ENCODE data around the gene CHADL.
A peak's percentile ranks its signal among the peaks of the same experiment; 100 is the strongest.
"Not testable (repeated sequence)": the region's sequence is repeated elsewhere in the genome, so short reads cannot be mapped to it uniquely, and the experiment has no call there.

The CHADL gene, protein sequence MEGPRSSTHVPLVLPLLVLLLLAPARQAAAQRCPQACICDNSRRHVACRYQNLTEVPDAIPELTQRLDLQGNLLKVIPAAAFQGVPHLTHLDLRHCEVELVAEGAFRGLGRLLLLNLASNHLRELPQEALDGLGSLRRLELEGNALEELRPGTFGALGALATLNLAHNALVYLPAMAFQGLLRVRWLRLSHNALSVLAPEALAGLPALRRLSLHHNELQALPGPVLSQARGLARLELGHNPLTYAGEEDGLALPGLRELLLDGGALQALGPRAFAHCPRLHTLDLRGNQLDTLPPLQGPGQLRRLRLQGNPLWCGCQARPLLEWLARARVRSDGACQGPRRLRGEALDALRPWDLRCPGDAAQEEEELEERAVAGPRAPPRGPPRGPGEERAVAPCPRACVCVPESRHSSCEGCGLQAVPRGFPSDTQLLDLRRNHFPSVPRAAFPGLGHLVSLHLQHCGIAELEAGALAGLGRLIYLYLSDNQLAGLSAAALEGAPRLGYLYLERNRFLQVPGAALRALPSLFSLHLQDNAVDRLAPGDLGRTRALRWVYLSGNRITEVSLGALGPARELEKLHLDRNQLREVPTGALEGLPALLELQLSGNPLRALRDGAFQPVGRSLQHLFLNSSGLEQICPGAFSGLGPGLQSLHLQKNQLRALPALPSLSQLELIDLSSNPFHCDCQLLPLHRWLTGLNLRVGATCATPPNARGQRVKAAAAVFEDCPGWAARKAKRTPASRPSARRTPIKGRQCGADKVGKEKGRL

DNA sequence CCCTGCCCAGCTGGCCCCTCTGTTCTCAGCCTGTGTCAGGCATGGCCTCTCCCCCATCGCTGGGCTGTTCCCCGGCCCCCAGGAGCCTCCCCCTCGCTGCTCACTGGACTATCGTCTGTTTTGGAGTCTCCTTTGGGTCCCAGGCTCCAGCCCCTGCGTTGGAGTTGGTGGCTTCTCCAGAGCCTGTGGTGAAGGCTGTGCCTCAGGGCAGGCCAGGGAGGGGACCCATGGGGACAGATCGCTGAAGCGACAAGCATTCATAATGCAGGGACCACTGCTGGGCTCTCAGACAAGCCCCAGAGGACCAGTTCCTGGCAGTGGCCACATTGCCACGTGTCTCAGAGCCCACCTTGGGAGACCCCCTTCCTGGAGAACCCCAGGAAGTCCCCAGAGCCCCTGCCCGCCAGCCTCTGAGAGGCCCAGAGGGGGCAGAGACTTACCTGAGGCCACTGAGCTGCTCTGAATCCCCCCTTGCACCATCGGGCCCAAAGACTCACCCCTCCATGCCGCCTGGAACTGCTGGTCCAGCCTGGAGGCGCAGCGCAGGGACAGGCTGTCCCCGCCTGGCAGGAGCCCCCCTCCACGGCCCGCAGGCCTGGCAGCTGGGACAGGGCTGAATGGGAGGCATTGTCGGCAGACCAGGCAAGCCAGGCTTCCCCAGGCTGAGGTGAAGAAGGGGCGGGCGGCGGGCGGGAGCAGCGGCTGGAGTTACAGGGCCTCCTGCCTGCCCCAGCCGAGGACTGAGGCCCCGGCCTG is at the start of gene CHADL:
TSS of gene CHADL (minus strand) at position 555 of the 756 bp plus-strand sequence. CDS start at position 505, 50 bp downstream.
- DNase-seq (ENCODE audit: low read depth, low spot score): no peak

DNA sequence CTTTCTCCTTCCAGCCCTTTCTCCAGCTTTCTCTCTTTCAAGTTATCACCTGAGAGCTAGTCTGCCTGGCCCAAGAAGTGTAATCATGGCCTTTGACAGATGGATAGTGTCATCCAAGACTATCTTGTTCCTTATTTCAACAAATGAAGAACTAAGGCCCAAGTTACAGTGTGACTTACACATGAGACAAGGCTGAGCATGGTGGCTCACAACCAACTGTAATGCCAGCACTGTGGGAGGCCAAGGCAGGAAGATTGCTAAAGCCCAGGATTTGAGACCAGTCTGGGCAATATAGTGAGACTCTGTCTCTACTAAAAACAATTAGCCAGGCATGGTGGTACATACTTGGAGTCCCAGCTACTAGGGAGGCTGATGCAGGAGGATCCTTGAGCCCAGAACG is 48.9 kb upstream of the CHADL start:
- DNase-seq (ENCODE audit: low read depth, low spot score): no peak

DNA sequence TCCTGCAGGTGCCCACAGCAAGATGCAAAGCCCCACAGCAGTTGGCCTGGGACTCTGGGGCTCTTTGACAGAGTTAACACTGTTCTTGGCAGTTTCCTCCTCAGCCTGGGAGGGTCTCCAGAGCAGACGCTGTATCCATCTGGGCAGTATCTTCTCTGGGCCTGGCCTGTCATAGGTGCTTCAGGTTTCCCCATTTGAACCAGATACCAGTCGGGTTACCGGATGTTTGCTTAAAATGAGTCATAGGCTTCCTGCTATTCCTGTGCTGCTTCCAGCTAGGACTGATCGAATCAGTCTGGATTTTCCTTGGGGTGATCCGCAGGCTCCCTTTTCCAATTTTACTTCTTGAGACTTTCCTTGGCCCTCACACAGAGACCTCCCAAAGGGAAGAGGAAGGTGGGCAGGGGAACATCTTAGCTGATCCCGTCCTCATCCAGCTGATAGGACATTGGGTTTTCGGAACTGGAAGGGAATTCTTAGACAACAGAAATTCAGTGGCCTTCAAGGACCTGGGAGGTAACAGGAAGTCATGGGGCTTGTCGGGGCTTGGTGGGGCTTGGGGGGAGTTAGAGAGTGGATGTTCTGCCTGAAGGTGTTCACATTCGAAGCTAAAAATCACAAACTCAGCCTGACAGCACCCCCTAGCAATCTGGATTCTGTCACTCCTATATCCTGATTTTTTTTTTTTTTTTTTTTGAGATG is 47.7 kb upstream of the CHADL start:
- no peak for DNase-seq (ENCODE audit: low read depth, low spot score)

DNA sequence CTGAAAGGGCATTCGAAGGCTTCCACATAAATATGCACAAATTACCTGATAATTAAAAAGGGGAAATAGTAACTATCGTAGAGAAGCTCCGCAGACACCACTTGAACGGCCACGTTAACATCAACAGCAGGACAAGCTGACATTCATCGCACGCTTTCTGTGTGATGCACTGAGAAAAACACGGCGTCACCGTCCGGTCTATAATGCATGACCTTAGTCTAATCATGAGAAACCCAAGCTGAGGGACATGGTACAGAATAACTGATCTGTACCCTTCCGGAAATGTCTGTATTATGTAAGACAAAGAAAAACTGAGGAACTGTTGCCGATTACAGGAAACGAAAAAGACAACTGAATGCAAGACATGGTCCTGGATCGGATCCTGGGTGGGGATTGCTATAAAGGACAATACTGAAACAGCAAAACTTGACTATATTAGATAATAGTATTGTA is 45.9 kb upstream of the CHADL start:
- DNase-seq (ENCODE audit: low read depth, low spot score): no peak

DNA sequence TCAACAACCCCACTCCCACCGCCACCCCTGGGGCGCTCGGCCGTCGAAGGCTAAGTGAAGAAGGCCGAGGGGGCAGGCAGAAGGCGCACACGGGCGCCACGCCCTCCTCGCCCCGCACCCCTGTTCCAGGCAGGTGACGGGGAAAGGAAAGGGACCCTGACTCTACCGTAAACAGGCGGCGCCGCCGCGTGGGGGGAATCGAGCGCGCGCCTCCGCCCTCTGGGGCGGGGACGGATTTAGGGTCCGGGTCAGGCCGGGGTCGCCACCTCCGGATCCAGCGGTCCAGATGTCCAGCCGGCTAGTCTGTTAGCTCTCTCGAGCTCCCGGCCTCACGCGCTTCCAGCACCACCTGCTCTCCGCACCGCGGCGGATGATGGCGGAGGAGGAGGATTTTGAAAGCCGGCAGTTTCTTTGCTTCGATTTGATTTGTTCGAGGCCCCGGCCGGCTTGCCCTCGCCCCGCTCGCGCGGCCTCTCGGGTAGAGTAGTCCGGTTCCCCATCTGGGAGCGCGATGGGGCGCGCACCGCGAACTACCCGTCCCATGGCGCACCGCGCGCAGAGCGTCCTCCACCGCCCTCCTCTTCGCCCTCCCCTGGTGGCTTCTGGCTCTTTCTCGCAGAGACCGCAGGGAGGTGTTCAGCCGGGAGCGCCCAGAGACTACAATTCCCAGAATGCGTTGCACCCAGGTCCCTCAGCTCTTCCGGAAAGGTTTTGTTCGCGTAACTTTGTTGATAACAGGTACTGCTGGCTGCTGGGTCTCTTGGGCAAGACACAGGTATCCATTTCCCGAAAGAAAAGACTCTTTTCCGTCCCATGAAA is 45.3 kb upstream of the CHADL start, which contains the start of gene RANGAP1:
TSS of gene RANGAP1 (minus strand) at position 368 of the 819 bp plus-strand sequence. CDS start 5,143 bp downstream, outside the sequence.
- DNase-seq (ENCODE audit: low read depth, low spot score): peak; percentile 96

DNA sequence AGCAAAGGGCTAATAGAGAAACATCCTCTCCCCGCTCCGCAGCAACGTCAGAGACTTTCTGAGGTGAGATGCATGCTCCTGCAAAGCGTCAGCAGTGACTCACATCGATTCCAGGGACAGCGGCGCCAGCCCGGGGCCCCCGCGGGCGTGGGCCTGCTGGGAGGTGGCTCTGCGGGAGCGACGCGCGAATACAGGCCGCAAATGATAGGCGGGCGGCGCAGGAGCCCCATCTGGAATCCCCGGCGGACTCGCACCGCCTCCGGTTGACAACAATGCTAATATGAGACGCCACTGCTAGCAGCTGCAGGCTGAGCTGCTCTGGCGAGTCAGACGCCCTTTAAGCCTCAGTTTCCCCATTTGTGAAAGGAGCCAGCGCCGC is 44.7 kb upstream of the CHADL start:
- DNase-seq (ENCODE audit: low read depth, low spot score): no peak

DNA sequence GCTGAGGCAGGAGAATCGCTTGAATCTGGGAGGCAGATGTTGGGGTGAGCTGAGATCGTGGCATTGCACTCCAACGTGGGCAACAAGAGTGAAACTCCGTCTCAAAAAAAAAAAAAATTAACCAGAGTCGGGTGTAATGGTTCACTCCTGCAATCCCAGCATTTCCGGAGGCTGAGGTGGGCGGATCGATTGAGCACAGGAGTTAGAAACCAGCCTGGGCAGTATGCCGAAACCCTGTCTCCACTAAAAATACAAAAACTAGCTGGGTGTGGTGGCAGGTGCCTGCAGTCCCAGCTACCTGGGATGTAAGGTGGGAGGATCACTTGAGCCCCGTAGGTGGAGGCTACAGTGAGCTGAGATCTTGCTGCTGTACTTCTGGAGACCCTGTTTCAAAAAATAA is 43.7 kb upstream of the CHADL start:
- no peak for DNase-seq (ENCODE audit: low read depth, low spot score)

DNA sequence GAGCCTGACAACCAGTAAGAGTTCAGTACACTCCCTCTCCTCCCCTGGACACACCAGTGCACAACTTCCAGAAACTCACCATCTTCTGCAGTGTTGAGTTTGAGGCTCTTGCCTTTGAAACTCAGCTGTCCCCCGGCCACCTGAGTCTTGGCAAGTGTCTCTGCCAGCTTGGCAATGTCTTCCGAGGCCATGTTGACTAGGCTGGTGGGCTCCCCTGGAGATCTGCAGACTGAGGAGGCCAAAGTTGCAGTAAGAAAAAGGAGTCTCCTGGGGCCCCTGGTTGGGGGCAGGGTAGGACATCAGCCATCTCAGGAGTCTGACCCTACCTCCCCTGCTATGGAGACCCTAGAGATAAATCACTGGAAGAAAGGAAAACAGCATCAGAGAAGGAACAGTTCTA is 40.1 kb upstream of the CHADL start:
- no peak for DNase-seq (ENCODE audit: low read depth, low spot score)

DNA sequence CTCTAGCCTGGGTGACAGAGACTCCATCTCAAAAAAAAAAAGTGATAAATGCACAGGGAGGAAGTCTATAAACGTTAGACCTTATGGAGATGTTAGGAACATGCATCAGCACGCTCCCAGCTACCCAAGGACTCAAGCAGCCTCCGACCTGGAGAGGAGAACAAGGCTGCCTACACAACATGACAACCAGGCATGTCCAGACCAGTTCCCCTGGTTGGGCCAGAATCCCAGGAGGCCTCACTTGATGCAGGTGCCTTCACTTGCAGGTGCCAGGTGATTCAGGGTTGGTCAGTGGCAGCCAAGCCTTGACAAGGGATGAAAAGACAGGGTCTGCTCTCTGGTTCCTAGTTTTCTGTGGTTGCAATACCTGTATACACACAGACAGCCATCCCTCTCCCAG is 39.3 kb upstream of the CHADL start:
- DNase-seq (ENCODE audit: low read depth, low spot score): no peak

DNA sequence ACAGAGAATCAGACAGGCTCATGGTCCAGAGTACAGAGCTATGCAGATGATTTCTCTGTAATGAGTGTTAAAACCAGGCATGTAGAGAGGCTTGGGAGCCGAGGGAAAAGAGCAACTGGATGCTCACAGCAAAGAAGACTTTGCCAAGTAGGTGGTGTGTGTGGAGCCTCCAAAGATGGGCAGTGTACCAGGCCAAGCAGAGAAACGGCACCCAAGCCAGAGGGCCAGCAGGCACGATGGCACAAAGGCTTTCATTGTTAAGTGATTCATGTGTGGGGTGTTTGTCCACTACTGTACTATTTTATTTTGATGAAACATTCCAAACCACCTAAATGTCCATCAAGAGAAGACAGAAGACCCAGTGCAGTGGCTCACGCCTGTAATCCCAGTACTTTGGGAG is 34.1 kb upstream of the CHADL start:
- no peak for DNase-seq (ENCODE audit: low read depth, low spot score)

DNA sequence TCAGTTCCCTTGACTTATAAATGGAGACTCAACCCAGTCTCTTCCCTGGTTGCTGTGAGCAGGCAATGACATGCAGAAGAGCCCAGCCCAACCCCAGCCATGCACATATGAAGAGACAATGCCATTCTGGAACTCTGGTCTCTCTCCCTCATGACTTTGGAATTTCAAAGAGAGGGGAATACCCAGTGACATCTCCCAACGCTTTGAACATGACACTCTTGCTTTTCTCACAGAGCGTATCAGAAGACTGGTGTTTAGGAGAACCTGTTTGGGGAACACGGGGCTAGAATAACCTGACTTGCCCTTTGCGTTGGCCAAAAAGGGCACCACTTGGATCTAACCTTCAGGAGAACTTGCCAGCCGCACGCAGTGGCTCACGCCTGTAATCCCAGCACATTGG is 32.4 kb upstream of the CHADL start:
- no peak for DNase-seq (ENCODE audit: low read depth, low spot score)

DNA sequence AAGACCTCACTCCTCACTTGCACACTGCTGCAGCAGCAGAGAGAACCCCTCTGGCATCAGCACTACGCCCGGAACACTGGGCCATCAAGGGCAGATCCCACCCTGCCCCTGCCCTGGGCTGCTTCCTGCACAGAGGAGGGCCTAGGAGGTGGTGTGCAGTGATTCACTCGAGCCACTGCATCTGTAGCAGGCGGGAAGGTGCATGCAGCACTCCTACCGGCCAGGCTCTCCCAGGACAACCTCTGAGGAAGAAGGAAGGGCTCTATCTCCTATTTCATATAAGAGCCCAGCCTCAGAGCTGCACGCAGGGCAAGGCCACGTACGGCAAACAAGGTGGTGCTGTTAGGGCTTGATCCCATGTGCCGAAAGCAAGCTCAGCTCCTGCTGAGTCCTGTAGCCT is 31.1 kb upstream of the CHADL start:
- no peak for DNase-seq (ENCODE audit: low read depth, low spot score)

DNA sequence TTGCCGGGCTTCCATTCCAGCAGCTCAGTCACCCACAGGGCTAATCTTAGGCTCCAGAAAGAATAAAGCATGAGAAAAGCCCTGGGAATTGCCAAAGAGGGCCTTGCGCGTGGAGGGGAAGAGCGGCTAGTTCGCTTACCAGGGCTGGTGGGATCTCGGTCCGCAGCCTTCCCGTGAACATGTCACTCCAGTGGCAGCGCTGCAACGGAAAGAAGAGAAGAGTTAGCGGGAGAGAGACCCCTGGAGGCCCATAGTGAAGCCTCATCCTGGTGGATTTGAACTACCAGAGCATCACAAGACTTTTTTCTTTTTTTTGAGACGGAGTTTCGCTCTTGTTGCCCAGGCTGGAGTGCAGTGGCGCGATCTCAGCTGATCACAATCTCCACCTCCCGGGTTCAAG is 27.2 kb upstream of the CHADL start:
- DNase-seq (ENCODE audit: low read depth, low spot score): no peak

DNA sequence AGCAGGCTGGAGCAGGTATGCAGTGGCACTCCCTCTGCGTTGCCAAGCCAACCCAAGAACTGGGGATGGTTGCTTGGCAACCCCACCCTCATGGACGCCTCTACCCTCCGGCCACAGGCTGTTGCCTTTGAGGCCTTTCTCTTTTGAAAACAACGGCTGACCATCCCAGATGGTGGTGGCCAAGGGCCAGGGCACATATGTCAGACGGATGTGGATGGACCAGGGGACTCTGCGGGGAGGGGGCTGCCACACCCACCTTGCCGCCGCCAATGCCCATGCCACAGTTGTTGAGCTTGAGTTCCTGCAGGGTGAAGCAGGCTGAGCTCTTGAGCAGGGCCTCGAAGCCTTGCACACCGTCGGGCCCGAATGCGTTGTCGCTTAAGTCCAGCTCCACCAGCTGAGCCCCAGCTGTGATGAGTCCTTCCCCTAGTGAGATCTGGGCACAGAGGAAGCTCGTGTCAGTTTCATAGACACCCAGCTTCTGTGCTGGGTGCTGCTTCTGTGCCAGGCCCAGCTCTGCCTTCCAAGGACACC is 23.7 kb upstream of the CHADL start:
- DNase-seq (ENCODE audit: low read depth, low spot score): no peak

DNA sequence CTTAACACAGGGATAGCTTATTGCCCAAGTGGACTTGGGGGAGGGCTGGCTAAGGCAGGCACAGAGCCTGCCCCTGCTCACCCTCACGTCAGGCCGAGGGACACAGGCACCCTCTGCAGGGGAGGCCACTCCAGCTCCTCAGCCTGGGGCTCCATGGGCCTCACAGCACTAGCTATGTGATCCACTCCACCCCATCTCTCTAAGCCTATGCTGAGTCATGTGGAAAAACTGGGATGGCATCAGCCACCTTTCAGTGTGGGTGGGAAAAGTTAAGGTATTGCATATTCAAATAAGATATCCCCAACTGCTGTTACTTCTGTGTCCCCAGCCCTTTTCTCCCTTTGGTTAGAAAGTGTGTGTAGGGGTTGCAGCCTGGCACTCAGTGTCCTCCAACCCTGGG is 23.0 kb upstream of the CHADL start:
- DNase-seq (ENCODE audit: low read depth, low spot score): no peak

DNA sequence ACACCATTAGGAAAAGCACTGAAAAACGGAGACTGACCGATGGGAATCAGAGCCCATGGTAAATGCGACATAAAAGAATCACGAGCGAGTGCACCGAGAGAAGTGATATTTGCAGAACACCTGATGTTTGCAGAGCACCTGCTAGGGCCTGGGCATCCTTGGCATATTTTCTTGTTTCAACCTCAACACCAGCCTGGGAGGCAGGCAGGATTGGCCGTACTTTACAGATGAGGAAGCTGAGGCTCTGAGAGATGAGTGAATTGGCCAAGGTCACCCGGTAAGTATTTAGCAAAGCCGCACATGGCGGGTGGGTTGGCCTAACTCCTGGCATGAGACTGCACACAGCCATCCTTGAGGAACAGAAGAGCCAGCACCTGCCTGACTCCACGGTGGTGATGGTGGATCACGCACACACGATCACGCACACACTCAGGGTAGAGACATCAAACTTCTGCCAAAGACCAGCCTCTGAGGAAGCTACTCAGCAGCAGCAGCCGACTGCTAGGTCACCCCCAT is 21.6 kb upstream of the CHADL start:
- DNase-seq (ENCODE audit: low read depth, low spot score): no peak

DNA sequence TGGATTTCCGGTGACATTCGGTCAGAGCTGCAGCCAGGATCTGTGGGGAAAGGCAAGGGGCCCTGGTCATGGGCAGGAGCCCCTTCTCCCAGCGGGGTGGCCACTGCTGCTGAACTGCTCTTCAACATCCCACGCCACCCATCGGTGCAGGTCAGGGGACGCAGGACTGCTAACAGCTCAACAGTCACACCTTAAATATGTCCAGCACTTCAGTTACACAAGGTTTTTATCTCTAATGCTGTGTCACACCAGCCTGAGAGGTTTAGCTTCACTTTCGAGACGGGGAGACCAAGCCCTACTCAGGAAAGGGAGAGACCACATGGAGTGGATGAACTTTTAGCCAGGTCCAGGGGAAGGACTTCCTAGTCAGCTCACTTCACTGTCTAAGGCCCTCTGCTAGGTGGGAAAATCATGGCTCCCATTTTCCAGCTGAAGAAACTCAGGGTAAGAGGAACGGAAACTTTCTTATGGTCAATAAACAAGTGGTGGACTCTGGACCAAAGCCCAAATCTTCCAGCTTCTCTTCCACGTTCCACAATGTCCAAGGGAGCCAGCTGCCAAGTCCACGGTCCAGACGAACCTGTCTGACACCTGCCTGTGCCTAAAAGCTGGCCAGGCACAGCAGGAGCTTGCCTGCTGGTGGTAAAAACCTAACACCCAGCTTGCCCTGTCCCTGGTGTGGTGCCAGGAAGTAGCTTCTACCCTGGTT is 21.0 kb upstream of the CHADL start:
- DNase-seq (ENCODE audit: low read depth, low spot score): no peak

DNA sequence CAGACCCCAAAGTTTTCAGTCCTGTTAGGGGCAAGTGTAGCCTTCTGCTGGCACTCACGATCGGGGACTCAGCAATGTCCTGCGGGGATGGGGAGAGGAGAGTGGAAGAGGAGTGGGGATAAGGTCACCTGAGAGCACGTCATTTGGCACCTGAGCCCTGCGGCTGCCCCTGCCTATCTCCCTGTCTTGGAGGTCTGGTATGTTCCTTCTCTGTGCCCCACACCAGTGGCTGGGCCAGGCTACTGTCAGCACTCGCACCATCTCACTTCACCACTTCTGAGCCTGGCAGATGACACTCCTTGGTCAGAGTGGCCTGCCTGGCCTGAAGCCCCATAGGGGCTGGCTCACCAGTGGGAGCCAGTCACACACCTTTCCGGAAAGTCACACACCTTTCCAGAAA is 20.1 kb upstream of the CHADL start:
- no peak for DNase-seq (ENCODE audit: low read depth, low spot score)

DNA sequence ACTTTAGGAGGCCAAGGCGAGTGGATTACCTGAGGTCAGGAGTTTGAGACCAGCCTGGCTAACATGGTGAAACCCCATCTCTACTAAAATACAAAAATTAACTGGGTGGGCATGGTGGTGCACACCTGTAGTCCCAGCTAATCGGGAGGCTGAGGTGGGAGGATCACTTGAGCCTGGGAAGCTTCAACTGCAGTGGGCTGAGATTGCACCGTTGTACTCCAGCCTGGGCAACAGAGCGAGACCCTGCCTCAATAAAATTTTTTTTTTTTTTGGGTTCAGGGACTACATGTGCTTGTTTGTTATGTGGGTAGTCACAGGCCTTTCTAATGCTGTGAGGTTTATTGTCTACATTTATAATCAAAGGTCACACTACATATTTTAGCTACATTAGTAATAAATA is 19.0 kb upstream of the CHADL start:
- DNase-seq (ENCODE audit: low read depth, low spot score): not testable (repeated sequence)

DNA sequence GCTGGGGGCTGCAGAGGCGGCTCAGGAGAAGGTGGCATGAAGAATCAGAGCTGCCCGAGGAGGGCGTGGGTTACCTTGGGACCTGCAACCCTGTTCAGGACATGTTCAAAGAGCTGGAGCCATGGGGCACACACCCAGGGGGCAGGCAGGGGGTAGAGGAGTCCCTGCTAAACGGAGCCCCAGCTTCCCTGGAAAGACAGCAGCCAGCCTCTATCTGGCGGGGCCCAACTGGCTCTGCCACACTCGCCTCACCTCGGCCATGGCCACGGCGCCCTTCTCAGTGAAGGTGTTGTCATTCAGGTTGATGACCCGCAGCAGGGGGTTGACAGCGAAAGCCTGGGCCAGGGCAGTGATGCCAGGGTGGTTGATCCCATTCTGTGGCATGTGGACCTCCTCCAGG is 17.0 kb upstream of the CHADL start:
- DNase-seq (ENCODE audit: low read depth, low spot score): no peak
